SK-N-SH treated with all-trans-retinoic acid at 6 μM for 48 hours (cell line): ENCODE data around the gene RNFT1.
"Not testable (repeated sequence)": the region's sequence is repeated elsewhere in the genome, so short reads cannot be mapped to it uniquely, and the experiment has no call there.

Experiments
- ARNTL ChIP-seq: fragments of 450-650 bp; formaldehyde crosslinking; IDR thresholded peaks from 2 replicates; pipeline ENCODE4 v1.5.0; 2020; ENCODE audit warnings: low read depth, mild to moderate bottlenecking, moderate library complexity, borderline replicate concordance
- CREB5 ChIP-seq: fragments of 250-450 bp; sonication (Bioruptor Pico); IDR thresholded peaks from 2 replicates; pipeline ENCODE4 v1.5.1; 2020; ENCODE audit warnings: low read depth, mild to moderate bottlenecking, moderate library complexity
- CSRNP3 ChIP-seq: fragments of 250-450 bp; sonication (Bioruptor Pico); IDR thresholded peaks from 2 replicates; pipeline ENCODE4 v1.5.1; 2021; ENCODE audit warnings: mild to moderate bottlenecking, moderate library complexity
- ESRRG ChIP-seq: fragments of 250-450 bp; sonication (Bioruptor Pico); IDR thresholded peaks from 2 replicates; pipeline ENCODE4 v1.6.1; 2021; ENCODE audit warnings: mild to moderate bottlenecking
- GLIS3 ChIP-seq: fragments of 250-450 bp; sonication (Bioruptor Pico); IDR thresholded peaks from 2 replicates; pipeline ENCODE4 v1.5.0; 2020; ENCODE audit warnings: mild to moderate bottlenecking, moderate library complexity
- ISL1 ChIP-seq: fragments of 250-450 bp; sonication (Bioruptor Pico); IDR thresholded peaks from 2 replicates; pipeline ENCODE4 v2.1.2; 2022; ENCODE audit warnings: mild to moderate bottlenecking, moderate library complexity
- OSR1 ChIP-seq: fragments of 250-450 bp; sonication (Bioruptor Pico); IDR thresholded peaks from 2 replicates; pipeline ENCODE4 v1.8.0; 2022; ENCODE audit warnings: moderate library complexity, mild to moderate bottlenecking, inconsistent platforms
- PATZ1 ChIP-seq: fragments of 250-450 bp; sonication (Bioruptor Pico); IDR thresholded peaks from 2 replicates; pipeline ENCODE4 v1.8.0; 2020; ENCODE audit warnings: mild to moderate bottlenecking, moderate library complexity, borderline replicate concordance
- POU6F1 ChIP-seq: fragments of 250-450 bp; sonication (Bioruptor Pico); IDR thresholded peaks from 2 replicates; pipeline ENCODE4 v1.8.0; 2021; ENCODE audit warnings: low read depth, mild to moderate bottlenecking, moderate library complexity, borderline replicate concordance
- PPARA ChIP-seq: fragments of 250-450 bp; sonication (Bioruptor Pico); IDR thresholded peaks from 2 replicates; pipeline ENCODE4 v1.5.0; 2020; ENCODE audit warnings: mild to moderate bottlenecking, borderline replicate concordance
- RARB ChIP-seq: fragments of 250-450 bp; sonication (Bioruptor Pico); IDR thresholded peaks from 2 replicates; pipeline ENCODE4 v1.8.0; 2021; ENCODE audit warnings: mild to moderate bottlenecking, moderate library complexity
- ZFP3 ChIP-seq: fragments of 250-450 bp; sonication (Bioruptor Pico); IDR thresholded peaks from 2 replicates; pipeline ENCODE4 v1.5.0; 2020; ENCODE audit warnings: mild to moderate bottlenecking, moderate library complexity
- ZFP30 ChIP-seq: fragments of 450-650 bp; formaldehyde crosslinking; IDR thresholded peaks from 2 replicates; pipeline ENCODE4 v1.5.0; 2022; ENCODE audit warnings: mild to moderate bottlenecking, moderate library complexity
- ZNF70 ChIP-seq: fragments of 450-650 bp; formaldehyde crosslinking; IDR thresholded peaks from 2 replicates; pipeline ENCODE4 v1.5.0; 2020; ENCODE audit warnings: mild to moderate bottlenecking, moderate library complexity

GRCh38 chr17:60009326-60009725, 44.8 kb upstream of the RNFT1 start:
- not testable (repeated sequence) for TF ChIP-seq PATZ1 (CRISPR knock-in tag); ISL1 (CRISPR knock-in tag); CSRNP3 (CRISPR knock-in tag); GLIS3; ZFP3 (CRISPR knock-in tag); ZNF70 (CRISPR knock-in tag); ARNTL (CRISPR knock-in tag); ESRRG (CRISPR knock-in tag); OSR1; PPARA (CRISPR knock-in tag); POU6F1 (CRISPR knock-in tag); ZFP30; CREB5 (CRISPR knock-in tag); RARB (CRISPR knock-in tag)
